ENCODE results near the gene MYL10. TPM values are rescaled to one million over a fixed set of nuclear protein-coding genes. Genes with fewer than 3 reads are reported as not detected.
A peak's percentile ranks its signal among the peaks of the same experiment; 100 is the strongest.

MYL10 gene
- polyA plus RNA-seq, 1 donor from 2014 or later, result not detected

DNA sequence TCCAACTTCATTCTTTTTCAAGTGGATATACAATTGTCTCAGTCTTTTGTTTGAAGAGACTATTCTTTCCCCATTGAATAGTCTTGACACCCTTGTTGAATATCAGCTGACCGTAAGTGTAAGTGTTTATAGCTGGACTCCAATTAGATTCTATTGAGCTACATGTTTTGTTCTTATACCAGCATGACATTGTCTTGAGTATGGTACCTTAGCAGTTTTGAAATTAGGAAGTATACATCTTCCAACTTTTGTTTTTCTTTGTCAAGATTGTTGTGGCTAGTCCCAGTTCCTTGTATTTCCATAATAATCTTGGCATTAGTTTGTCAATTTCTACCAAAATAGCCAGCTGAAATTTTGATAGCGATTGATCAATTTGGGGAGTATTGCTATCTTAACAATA, 56.9 kb downstream of the MYL10 start:
- H3K27ac ChIP-seq (ENCODE audit: low read length), result no peak overlapping the region
- TF ChIP-seq, protein P1, sequence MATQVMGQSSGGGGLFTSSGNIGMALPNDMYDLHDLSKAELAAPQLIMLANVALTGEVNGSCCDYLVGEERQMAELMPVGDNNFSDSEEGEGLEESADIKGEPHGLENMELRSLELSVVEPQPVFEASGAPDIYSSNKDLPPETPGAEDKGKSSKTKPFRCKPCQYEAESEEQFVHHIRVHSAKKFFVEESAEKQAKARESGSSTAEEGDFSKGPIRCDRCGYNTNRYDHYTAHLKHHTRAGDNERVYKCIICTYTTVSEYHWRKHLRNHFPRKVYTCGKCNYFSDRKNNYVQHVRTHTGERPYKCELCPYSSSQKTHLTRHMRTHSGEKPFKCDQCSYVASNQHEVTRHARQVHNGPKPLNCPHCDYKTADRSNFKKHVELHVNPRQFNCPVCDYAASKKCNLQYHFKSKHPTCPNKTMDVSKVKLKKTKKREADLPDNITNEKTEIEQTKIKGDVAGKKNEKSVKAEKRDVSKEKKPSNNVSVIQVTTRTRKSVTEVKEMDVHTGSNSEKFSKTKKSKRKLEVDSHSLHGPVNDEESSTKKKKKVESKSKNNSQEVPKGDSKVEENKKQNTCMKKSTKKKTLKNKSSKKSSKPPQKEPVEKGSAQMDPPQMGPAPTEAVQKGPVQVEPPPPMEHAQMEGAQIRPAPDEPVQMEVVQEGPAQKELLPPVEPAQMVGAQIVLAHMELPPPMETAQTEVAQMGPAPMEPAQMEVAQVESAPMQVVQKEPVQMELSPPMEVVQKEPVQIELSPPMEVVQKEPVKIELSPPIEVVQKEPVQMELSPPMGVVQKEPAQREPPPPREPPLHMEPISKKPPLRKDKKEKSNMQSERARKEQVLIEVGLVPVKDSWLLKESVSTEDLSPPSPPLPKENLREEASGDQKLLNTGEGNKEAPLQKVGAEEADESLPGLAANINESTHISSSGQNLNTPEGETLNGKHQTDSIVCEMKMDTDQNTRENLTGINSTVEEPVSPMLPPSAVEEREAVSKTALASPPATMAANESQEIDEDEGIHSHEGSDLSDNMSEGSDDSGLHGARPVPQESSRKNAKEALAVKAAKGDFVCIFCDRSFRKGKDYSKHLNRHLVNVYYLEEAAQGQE (IDR thresholded peaks at IDR 0.05; ENCODE audit: borderline replicate concordance), result no peak
- TF ChIP-seq TAF1 (IDR thresholded peaks at IDR 0.05; ENCODE audit: low read depth), result no peak
- TF ChIP-seq EZH2 (IDR thresholded peaks at IDR 0.05; ENCODE audit: borderline replicate concordance, insufficient read depth, low read length, poor library complexity, severe bottlenecking), result no peak
- TF ChIP-seq, protein P2, sequence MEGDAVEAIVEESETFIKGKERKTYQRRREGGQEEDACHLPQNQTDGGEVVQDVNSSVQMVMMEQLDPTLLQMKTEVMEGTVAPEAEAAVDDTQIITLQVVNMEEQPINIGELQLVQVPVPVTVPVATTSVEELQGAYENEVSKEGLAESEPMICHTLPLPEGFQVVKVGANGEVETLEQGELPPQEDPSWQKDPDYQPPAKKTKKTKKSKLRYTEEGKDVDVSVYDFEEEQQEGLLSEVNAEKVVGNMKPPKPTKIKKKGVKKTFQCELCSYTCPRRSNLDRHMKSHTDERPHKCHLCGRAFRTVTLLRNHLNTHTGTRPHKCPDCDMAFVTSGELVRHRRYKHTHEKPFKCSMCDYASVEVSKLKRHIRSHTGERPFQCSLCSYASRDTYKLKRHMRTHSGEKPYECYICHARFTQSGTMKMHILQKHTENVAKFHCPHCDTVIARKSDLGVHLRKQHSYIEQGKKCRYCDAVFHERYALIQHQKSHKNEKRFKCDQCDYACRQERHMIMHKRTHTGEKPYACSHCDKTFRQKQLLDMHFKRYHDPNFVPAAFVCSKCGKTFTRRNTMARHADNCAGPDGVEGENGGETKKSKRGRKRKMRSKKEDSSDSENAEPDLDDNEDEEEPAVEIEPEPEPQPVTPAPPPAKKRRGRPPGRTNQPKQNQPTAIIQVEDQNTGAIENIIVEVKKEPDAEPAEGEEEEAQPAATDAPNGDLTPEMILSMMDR (IDR thresholded peaks at IDR 0.05; ENCODE audit: poor library complexity, severe bottlenecking), result no peak
- TF ChIP-seq SMC3 (conservative IDR thresholded peaks at IDR 0.05; ENCODE audit: poor library complexity), result no peak
- no peak for TF ChIP-seq EP300 (conservative IDR thresholded peaks at IDR 0.05; ENCODE audit: poor library complexity, severe bottlenecking)
- TF ChIP-seq MXI1 (conservative IDR thresholded peaks at IDR 0.05; ENCODE audit: poor library complexity, severe bottlenecking), result no peak
- no peak for TF ChIP-seq RAD21 (conservative IDR thresholded peaks at IDR 0.05)
- no peak for TF ChIP-seq POLR2AphosphoS5 (IDR thresholded peaks at IDR 0.05)

DNA sequence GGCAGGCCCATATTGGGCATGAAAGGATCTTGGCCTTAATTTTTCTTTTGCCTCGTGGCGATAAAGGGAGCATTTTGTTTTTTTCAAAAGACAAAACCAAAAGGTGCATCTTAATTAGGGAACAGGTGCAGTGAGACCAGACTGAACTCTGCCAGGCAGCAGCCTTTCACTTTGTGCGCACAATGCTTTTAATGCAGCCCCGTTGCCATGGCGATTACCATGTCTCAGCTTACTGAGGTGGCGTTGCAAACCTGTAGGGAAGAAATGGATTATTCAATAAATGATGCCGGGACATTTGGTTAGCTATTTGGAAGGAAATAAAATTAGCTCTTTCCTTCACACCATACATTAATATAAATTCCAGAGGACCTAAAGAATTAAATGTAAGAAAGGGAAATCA, 61.9 kb downstream of the MYL10 start:
- Histone ChIP-seq H4K20me1 (ENCODE audit: insufficient read depth) (no peaks in the 10 kb centered on the region), H3K9me3 (ENCODE audit: low read length) (peaks cover under 1% of the 10 kb centered on the region), H3K9ac (ENCODE audit: low read length) (peak overlapping the region; percentile 25), H3K4me2 (ENCODE audit: low read length) (peak overlapping the region; percentile 11), H3K36me3 (ENCODE audit: insufficient read depth, low read length) (no peaks in the 10 kb centered on the region), H2AFZ (ENCODE audit: low read depth, low read length) (no peak overlapping the region), H3K79me2 (replicated peaks; ENCODE audit: insufficient read depth, low read length) (no peaks in the 10 kb centered on the region), H3K27ac (ENCODE audit: low read length) (peak overlapping the region; percentile 71), H3K27me3 (ENCODE audit: insufficient read depth, low read depth, low read length) (no peaks in the 10 kb centered on the region), H3K9me2 (ENCODE audit: insufficient read depth, low read length) (no peaks in the 10 kb centered on the region), H3F3A (ENCODE audit: insufficient read depth, low read length, poor library complexity, severe bottlenecking) (peaks cover 3% of the 10 kb centered on the region), H3K4me3 (ENCODE audit: low read length) (peak overlapping the region; percentile 16)
- TF ChIP-seq MXI1 (conservative IDR thresholded peaks at IDR 0.05; ENCODE audit: poor library complexity, severe bottlenecking), result peak; percentile 22
- TF ChIP-seq POLR2AphosphoS5 (IDR thresholded peaks at IDR 0.05), result peak; percentile 12
- no peak for TF ChIP-seq EZH2 (IDR thresholded peaks at IDR 0.05; ENCODE audit: borderline replicate concordance, insufficient read depth, low read length, poor library complexity, severe bottlenecking)
- TF ChIP-seq, protein P1 (IDR thresholded peaks at IDR 0.05; ENCODE audit: borderline replicate concordance), result peak; percentile 25
- TF ChIP-seq SMC3 (conservative IDR thresholded peaks at IDR 0.05; ENCODE audit: poor library complexity), result no peak
- TF ChIP-seq EP300 (conservative IDR thresholded peaks at IDR 0.05; ENCODE audit: poor library complexity, severe bottlenecking), result peak; percentile 21

More for the DNA sequence above, 56.9 kb downstream of the MYL10 start:
- Histone ChIP-seq H3K79me2 (replicated peaks; ENCODE audit: insufficient read depth, low read length) (no peaks in the 10 kb centered on the region), H3K36me3 (ENCODE audit: insufficient read depth, low read length) (no peaks in the 10 kb centered on the region), H2AFZ (ENCODE audit: low read depth, low read length) (no peak overlapping the region), H3F3A (ENCODE audit: insufficient read depth, low read length, poor library complexity, severe bottlenecking) (peaks cover under 1% of the 10 kb centered on the region), H4K20me1 (ENCODE audit: insufficient read depth) (no peaks in the 10 kb centered on the region), H3K4me2 (ENCODE audit: low read length) (no peak overlapping the region), H3K9ac (ENCODE audit: low read length) (no peak overlapping the region), H3K9me2 (ENCODE audit: insufficient read depth, low read length) (no peaks in the 10 kb centered on the region), H3K27me3 (ENCODE audit: insufficient read depth, low read depth, low read length) (no peaks in the 10 kb centered on the region), H3K9me3 (ENCODE audit: low read length) (peaks cover 5% of the 10 kb centered on the region), H3K4me3 (ENCODE audit: low read length) (no peak overlapping the region)

Measured in neural cell (in vitro differentiated cells).